OCI-LY3 (cell line): Measurements from ENCODE around the gene ANK3.

Experiments used
- H2AFZ ChIP-seq: fragments of 200-600, 300-600 bp; shearing (Covaris generic); 2 replicates; pipeline ENCODE4 v1.6.0; 2014; ENCODE audit warnings: antibody characterized with exemption, low read depth, low read length
- H3K27ac ChIP-seq: fragments of 200-600, 300-600 bp; sonication (generic); 2 replicates; pipeline ENCODE4 v1.5.1; 2014; ENCODE audit warnings: mild to moderate bottlenecking, low read length, moderate library complexity, mixed read lengths
- H3K27me3 ChIP-seq: fragments of 200-600, 300-600 bp; sonication (generic); 2 replicates; pipeline ENCODE4 v1.6.1; 2014; ENCODE audit warnings: low read depth, low read length, mixed read lengths
- H3K36me3 ChIP-seq: fragments of 200-600, 300-600 bp; sonication (generic); replicated peaks from 2 replicates; pipeline ENCODE3; 2014; ENCODE audit warnings: low read depth, low read length, mixed read lengths
- H3K4me1 ChIP-seq: fragments of 300-600, 200-600 bp; sonication (generic); 2 replicates; pipeline ENCODE4 v1.6.1; 2014; ENCODE audit warnings: low read length, mixed read lengths
- H3K4me2 ChIP-seq: fragments of 200-600, 300-600 bp; sonication (generic); 2 replicates; pipeline ENCODE4 v1.6.1; 2014; ENCODE audit warnings: low read length, mixed read lengths
- H3K4me3 ChIP-seq: fragments of 300-600, 200-600 bp; sonication (generic); 2 replicates; pipeline ENCODE4 v1.5.1; 2014; ENCODE audit warnings: antibody characterized with exemption, mild to moderate bottlenecking, low read length, moderate library complexity
- H3K79me2 ChIP-seq: fragments of 300-600, 200-600 bp; shearing (Covaris generic); 2 replicates; pipeline ENCODE4 v1.6.1; 2014; ENCODE audit warnings: mild to moderate bottlenecking, low read length, mixed read lengths
- H3K9ac ChIP-seq: fragments of 300-600, 200-600 bp; shearing (Covaris generic); 2 replicates; pipeline ENCODE4 v1.6.0; 2014; ENCODE audit warnings: mild to moderate bottlenecking, low read length, moderate library complexity
- H3K9me3 ChIP-seq: fragments of 200-600, 300-600 bp; shearing (Covaris generic); 2 replicates; pipeline ENCODE4 v1.6.1; 2014; ENCODE audit warnings: low read length, mixed read lengths; ENCODE audit not compliant: insufficient read depth
- H4K20me1 ChIP-seq: fragments of 200-600, 300-600 bp; sonication (generic); 2 replicates; pipeline ENCODE4 v1.6.1; 2016; ENCODE audit warnings: low read length, mixed read lengths; ENCODE audit not compliant: insufficient read depth
- CTCF ChIP-seq: fragments of 200-600, 300-600 bp; sonication (generic); IDR thresholded peaks from 2 replicates; pipeline ENCODE4 v1.5.1; 2014; ENCODE audit warnings: antibody characterized with exemption, low read length, low read depth
- EZH2phosphoT487 ChIP-seq: fragments of 200-600 bp; shearing (Covaris generic); IDR thresholded peaks from 2 replicates; pipeline ENCODE4 v1.6.1; 2018; ENCODE audit warnings: antibody characterized with exemption, mixed run types, low read depth

The ANK3 gene

GRCh38 chr10:60032723-60033122 is 357.0 kb downstream of the ANK3 start:
- no peaks in the 10 kb centered on the region for H3K27me3 ChIP-seq
- H3K4me3 ChIP-seq: no peak overlapping the region
- H2AFZ ChIP-seq: no peak overlapping the region
- peaks cover 31% of the 10 kb centered on the region for H3K4me1 ChIP-seq
- no peak overlapping the region for H3K4me2 ChIP-seq
- no peaks in the 10 kb centered on the region for H3K36me3 ChIP-seq
- no peak overlapping the region for H3K27ac ChIP-seq
- no peaks in the 10 kb centered on the region for H4K20me1 ChIP-seq
- H3K79me2 ChIP-seq: no peaks in the 10 kb centered on the region
- TF ChIP-seq EZH2phosphoT487: no peak
- peak; percentile 81 for TF ChIP-seq CTCF
- no peaks in the 10 kb centered on the region for H3K9me3 ChIP-seq
- H3K9ac ChIP-seq: no peak overlapping the region

- Histone ChIP-seq H3K4me2 (peak overlapping the region; percentile 43), H3K9ac (no peak overlapping the region), H3K79me2 (no peaks in the 10 kb centered on the region), H3K4me1 (peaks cover 31% of the 10 kb centered on the region), H3K4me3 (no peak overlapping the region), H4K20me1 (no peaks in the 10 kb centered on the region), H3K27ac (0 out of 2 replicates have a peak overlapping the region, but pooled peaks have one; percentile 28), H2AFZ (no peak overlapping the region), H3K27me3 (no peaks in the 10 kb centered on the region), H3K36me3 (no peaks in the 10 kb centered on the region), H3K9me3 (no peaks in the 10 kb centered on the region)
- TF ChIP-seq EZH2phosphoT487: no peak
- no peak for TF ChIP-seq CTCF
These were observed 358.0 kb downstream of the ANK3 start for GRCh38 chr10:60031664-60032063.

GRCh38 chr10:60031183-60031582 is 358.5 kb downstream of the ANK3 start:
- TF ChIP-seq EZH2phosphoT487 (no peak), CTCF (no peak)
- Histone ChIP-seq H3K9ac (no peak overlapping the region), H3K4me3 (no peak overlapping the region), H3K79me2 (no peaks in the 10 kb centered on the region), H3K4me1 (peaks cover 31% of the 10 kb centered on the region), H3K4me2 (peak overlapping the region; percentile 43), H3K36me3 (no peaks in the 10 kb centered on the region), H3K27ac (peak overlapping the region; percentile 28; the same call in 1 of the 2 replicates), H2AFZ (no peak overlapping the region), H4K20me1 (no peaks in the 10 kb centered on the region), H3K27me3 (no peaks in the 10 kb centered on the region), H3K9me3 (no peaks in the 10 kb centered on the region)

- no peak for TF ChIP-seq EZH2phosphoT487
- no peak for TF ChIP-seq CTCF
- H3K4me2 ChIP-seq: no peak overlapping the region
- H2AFZ ChIP-seq: no peak overlapping the region
- peaks cover 31% of the 10 kb centered on the region for H3K4me1 ChIP-seq
- H3K36me3 ChIP-seq: no peaks in the 10 kb centered on the region
- no peaks in the 10 kb centered on the region for H3K9me3 ChIP-seq
- no peak overlapping the region for H3K4me3 ChIP-seq
- H3K27ac ChIP-seq: no peak overlapping the region
- H3K79me2 ChIP-seq: no peaks in the 10 kb centered on the region
- H4K20me1 ChIP-seq: no peaks in the 10 kb centered on the region
- H3K9ac ChIP-seq: no peak overlapping the region
- H3K27me3 ChIP-seq: peaks cover 2% of the 10 kb centered on the region; the same call in 1 of the 2 replicates
These were observed 360.2 kb downstream of the ANK3 start for GRCh38 chr10:60029475-60029874.
